GM18511 (cell line): ENCODE measurements around the gene ABCD2.
"Not testable (repeated sequence)": the region's sequence is repeated elsewhere in the genome, so short reads cannot be mapped to it uniquely, and the experiment has no call there.

ENCODE experiments used
- ATAC-seq: cut with Tn5 transposase; IDR thresholded peaks from one replicate; pipeline ENCODE4 v1.9.1; 2021; ENCODE audit warnings: mild to moderate bottlenecking, moderate library complexity; ENCODE audit not compliant: unreplicated experiment

The ABCD2 gene

GRCh38 chr12:39544211-39544610 is 75.4 kb downstream of the ABCD2 start:
- ATAC-seq, result not testable (repeated sequence)

DNA sequence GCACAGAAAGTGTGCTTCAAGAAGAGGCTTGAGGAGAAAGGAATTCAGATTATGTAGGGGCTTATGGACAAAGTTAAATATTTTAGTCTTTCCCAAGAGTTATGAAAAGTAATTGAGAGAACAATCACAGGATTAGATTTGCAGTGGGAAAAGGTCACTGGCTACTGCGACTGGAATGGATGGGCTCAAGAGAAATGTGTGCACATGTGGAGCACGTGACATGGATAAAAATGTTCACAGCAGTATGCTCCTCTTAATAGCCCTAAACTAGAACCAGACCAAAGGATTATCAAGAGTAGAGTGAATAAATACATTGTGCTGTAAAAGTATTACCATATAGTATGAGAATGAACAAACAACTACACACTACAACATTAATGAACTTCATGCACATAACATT is 78.1 kb downstream of the ABCD2 start:
- no peak for ATAC-seq

DNA sequence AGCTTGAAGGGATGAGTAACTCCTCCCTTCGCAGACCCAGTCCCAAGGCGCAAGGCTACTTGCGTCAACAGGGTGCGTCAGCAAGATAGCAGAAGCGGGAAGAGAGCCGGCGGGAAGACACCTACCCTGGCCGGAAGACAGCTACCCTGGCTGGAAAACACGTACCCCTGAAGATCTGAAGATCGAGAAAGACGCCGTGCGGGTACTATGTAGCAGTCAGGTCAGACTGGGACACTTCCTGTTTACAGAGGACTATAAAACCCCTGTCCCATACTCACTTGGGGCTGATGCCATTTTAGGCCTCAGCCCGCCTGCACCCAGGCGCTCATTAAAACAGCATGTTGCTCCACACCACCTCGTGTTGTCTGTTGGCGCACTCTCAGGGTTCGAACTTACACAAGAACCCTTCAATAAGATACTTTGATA is 80.9 kb downstream of the ABCD2 start:
- ATAC-seq, result no peak

- ATAC-seq, result no peak
Observed at GRCh38 chr12:39533951-39534350, 85.7 kb downstream of the ABCD2 start.

GRCh38 chr12:39532448-39532847 is 87.2 kb downstream of the ABCD2 start:
- no peak for ATAC-seq

- ATAC-seq, result no peak
Observed at GRCh38 chr12:39526974-39527373, 92.6 kb downstream of the ABCD2 start.

GRCh38 chr12:39522167-39522566 is 97.4 kb downstream of the ABCD2 start:
- not testable (repeated sequence) for ATAC-seq

DNA sequence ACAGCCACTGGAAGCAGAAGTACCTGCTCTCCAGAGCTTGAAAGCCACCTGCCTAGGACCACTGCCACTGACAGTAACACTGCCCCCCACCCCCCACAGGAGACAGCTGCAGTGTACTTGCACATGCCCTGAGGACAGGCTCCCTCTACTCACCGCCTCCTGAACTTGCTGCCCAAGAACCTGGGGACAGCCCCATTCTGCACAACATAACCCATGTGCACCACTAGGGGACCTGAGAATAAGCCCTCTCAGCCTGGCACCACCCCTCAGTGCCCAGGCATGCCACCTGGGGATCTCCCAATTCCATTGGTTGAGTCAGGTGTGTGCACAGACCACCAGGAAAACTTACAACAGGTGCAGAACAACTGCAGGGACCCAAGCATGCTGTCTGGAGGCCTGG is 109.6 kb downstream of the ABCD2 start:
- no peak for ATAC-seq

- no peak for ATAC-seq
Observed at GRCh38 chr12:39505554-39505953, 114.0 kb downstream of the ABCD2 start.

- ATAC-seq, result no peak
Observed at GRCh38 chr12:39505023-39505422, 114.6 kb downstream of the ABCD2 start.

DNA sequence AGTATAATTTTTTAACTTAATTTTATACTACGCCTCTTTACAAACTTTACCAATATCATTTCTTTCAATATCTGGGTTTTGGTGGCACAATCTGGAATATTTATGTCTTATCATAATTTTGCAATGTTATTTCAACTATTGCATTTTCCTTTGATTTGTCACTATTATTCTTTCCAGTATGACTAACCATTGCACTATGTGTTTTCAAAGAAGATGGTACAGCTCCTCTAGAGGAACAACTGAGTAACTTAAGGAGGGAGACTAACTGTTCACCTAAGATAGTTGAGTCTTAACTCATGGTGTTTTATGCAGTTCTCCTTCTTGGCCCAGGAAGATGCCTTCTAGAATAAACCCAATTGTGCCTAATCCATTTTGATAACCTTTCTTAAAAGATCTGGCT is 116.2 kb downstream of the ABCD2 start:
- no peak for ATAC-seq

DNA sequence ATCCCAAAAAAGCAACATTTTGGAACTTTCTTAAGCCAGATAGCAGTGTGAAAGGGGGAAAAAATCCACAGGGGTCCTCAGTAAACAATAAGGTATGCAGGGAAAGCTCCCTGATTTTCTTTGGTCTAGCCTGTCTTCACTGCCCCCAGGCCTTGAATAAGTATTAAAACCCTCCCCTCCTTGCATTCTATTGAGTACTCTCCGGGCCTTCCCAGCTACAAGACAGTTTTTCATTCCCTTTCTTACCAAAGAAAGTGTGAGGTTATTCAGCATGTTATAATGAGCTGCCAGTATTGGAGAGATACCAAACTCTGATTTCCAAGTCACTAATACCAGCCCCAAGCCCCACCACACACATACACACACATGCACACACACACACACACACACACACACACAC is 116.9 kb downstream of the ABCD2 start:
- ATAC-seq, result no peak
